HG02763 (cell line): ENCODE data around the gene VPS37C.
"Not testable (repeated sequence)": the region's sequence is repeated elsewhere in the genome, so short reads cannot be mapped to it uniquely, and the experiment has no call there.

Source experiments
- ATAC-seq: cut with Tn5 transposase; IDR thresholded peaks from one replicate; pipeline ENCODE4 v1.9.1; 2021; ENCODE audit warnings: mild to moderate bottlenecking, moderate library complexity; ENCODE audit not compliant: unreplicated experiment

Gene VPS37C

GRCh38 chr11:61161190-61162091 lies at the start of gene VPS37C:
Gene VPS37C (minus strand): TSS chr11:61161426. CDS start chr11:61138829, 22,597 bp downstream.
- peak; percentile 78 for ATAC-seq

GRCh38 chr11:61210629-61211028 lies 49.4 kb upstream of the VPS37C start:
- not testable (repeated sequence) for ATAC-seq

- not testable (repeated sequence) for ATAC-seq
These were observed 46.5 kb upstream of the VPS37C start for GRCh38 chr11:61207636-61208310.

GRCh38 chr11:61204502-61205059 lies 43.4 kb upstream of the VPS37C start:
- not testable (repeated sequence) for ATAC-seq

- ATAC-seq: not testable (repeated sequence)
These were observed 42.6 kb upstream of the VPS37C start for GRCh38 chr11:61203873-61204272.

- ATAC-seq: not testable (repeated sequence)
These were observed 41.9 kb upstream of the VPS37C start, which contains the start of gene PGA3 for GRCh38 chr11:61202950-61203746. Gene PGA3 (plus strand): TSS chr11:61203515. CDS start chr11:61203565, 50 bp downstream.

GRCh38 chr11:61201476-61201875 lies 40.2 kb upstream of the VPS37C start:
- ATAC-seq: no peak

- no peak for ATAC-seq
These were observed 37.8 kb upstream of the VPS37C start for GRCh38 chr11:61198948-61199523.

- ATAC-seq: no peak
These were observed 37.1 kb upstream of the VPS37C start for GRCh38 chr11:61198361-61198760.

GRCh38 chr11:61195719-61196118 lies 34.5 kb upstream of the VPS37C start:
- no peak for ATAC-seq

- no peak for ATAC-seq
These were observed 33.9 kb upstream of the VPS37C start for GRCh38 chr11:61194981-61195695.

- no peak for ATAC-seq
These were observed 33.0 kb upstream of the VPS37C start for GRCh38 chr11:61194169-61194671.

- ATAC-seq: no peak
These were observed 32.4 kb upstream of the VPS37C start for GRCh38 chr11:61193596-61193995.

GRCh38 chr11:61189933-61190332 lies 28.7 kb upstream of the VPS37C start:
- no peak for ATAC-seq

- ATAC-seq: no peak
These were observed 26.4 kb upstream of the VPS37C start for GRCh38 chr11:61187505-61188130.

- no peak for ATAC-seq
These were observed 25.3 kb upstream of the VPS37C start for GRCh38 chr11:61186504-61186903.

- no peak for ATAC-seq
These were observed 22.4 kb upstream of the VPS37C start for GRCh38 chr11:61183645-61184044.

- no peak for ATAC-seq
These were observed 20.3 kb upstream of the VPS37C start for GRCh38 chr11:61181489-61181888.

- ATAC-seq: not testable (repeated sequence)
These were observed 19.0 kb upstream of the VPS37C start for GRCh38 chr11:61180205-61180604.
